Fibroblast of peridontal ligament (primary cell): ENCODE data around the gene UCHL5.
A peak's percentile ranks its signal among the peaks of the same experiment; 100 is the strongest.

Source experiments
- DNase-seq: peaks from one replicate; pipeline ENCODE4 v3.0.0-alpha.2; 2010; ENCODE audit errors: extremely low read depth

The UCHL5 gene

GRCh38 chr1:193059282-193060114 is at the start of gene UCHL5, which contains the start of gene RO60:
Gene UCHL5 (minus strand): TSS chr1:193059360. CDS start chr1:193059260, 100 bp downstream.
Gene RO60 (plus strand): TSS chr1:193059612. CDS start chr1:193069055, 9,443 bp downstream.
- DNase-seq = peak; percentile 96

GRCh38 chr1:193108471-193108870 is 49.3 kb upstream of the UCHL5 start:
- DNase-seq = no peak

- DNase-seq = no peak
Observed at GRCh38 chr1:193105821-193106177, 46.6 kb upstream of the UCHL5 start.

- peak; percentile 91 for DNase-seq
Observed at GRCh38 chr1:193104907-193105820, 46.0 kb upstream of the UCHL5 start, which contains the start of gene GLRX2. Gene GLRX2 (minus strand): TSS chr1:193105414. CDS start chr1:193105382, 32 bp downstream.

GRCh38 chr1:193104502-193104906 is 45.3 kb upstream of the UCHL5 start:
- DNase-seq = no peak

GRCh38 chr1:193103759-193104501 is 44.8 kb upstream of the UCHL5 start:
- DNase-seq = peak; percentile 33

- DNase-seq = no peak
Observed at GRCh38 chr1:193102662-193103061, 43.5 kb upstream of the UCHL5 start.

- DNase-seq = no peak
Observed at GRCh38 chr1:193094112-193094511, 35.0 kb upstream of the UCHL5 start.

- no peak for DNase-seq
Observed at GRCh38 chr1:193090865-193091264, 31.7 kb upstream of the UCHL5 start.

GRCh38 chr1:193087893-193088292 is 28.7 kb upstream of the UCHL5 start:
- no peak for DNase-seq

GRCh38 chr1:193086342-193086741 is 27.2 kb upstream of the UCHL5 start:
- DNase-seq = no peak

- no peak for DNase-seq
Observed at GRCh38 chr1:193085263-193085662, 26.1 kb upstream of the UCHL5 start.

GRCh38 chr1:193083365-193084088 is 24.4 kb upstream of the UCHL5 start:
- no peak for DNase-seq

GRCh38 chr1:193079187-193079586 is 20.0 kb upstream of the UCHL5 start:
- DNase-seq = no peak

- peak; percentile 2 for DNase-seq
Observed at GRCh38 chr1:193077991-193078390, 18.8 kb upstream of the UCHL5 start.

GRCh38 chr1:193070942-193071341 is 11.8 kb upstream of the UCHL5 start:
- DNase-seq = no peak

GRCh38 chr1:193070386-193070753 is 11.2 kb upstream of the UCHL5 start:
- DNase-seq = peak; percentile 8

- DNase-seq = peak; percentile 8
Observed at GRCh38 chr1:193069748-193070385, 10.7 kb upstream of the UCHL5 start.

- no peak for DNase-seq
Observed at GRCh38 chr1:193068013-193068412, 8.9 kb upstream of the UCHL5 start.

GRCh38 chr1:193066606-193067005 is 7.4 kb upstream of the UCHL5 start:
- no peak for DNase-seq

GRCh38 chr1:193065954-193066353 is 6.8 kb upstream of the UCHL5 start:
- no peak for DNase-seq
